ENCODE measurements around the gene SLC35A4.

GRCh38 chr5:140608722-140609121, 44.1 kb downstream of the SLC35A4 start:
- TF ChIP-seq CTCF (IDR thresholded peaks at IDR 0.05; ENCODE audit: insufficient read depth, low read length, poor library complexity, severe bottlenecking) (no peak), EZH2phosphoT487 (conservative IDR thresholded peaks at IDR 0.05; ENCODE audit: low read length) (no peak)
